Measurements from ENCODE around the gene NEUROD4.

Gene NEUROD4, protein sequence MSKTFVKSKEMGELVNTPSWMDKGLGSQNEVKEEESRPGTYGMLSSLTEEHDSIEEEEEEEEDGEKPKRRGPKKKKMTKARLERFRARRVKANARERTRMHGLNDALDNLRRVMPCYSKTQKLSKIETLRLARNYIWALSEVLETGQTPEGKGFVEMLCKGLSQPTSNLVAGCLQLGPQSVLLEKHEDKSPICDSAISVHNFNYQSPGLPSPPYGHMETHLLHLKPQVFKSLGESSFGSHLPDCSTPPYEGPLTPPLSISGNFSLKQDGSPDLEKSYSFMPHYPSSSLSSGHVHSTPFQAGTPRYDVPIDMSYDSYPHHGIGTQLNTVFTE

GRCh38 chr12:55019784-55020183 is at the start of gene NEUROD4:
Gene NEUROD4, plus strand, starts transcription at chr12:55019974. Its CDS starts 6,466 bp downstream, at chr12:55026440.
- peaks cover 24% of the 10 kb centered on the region for H3K27me3 ChIP-seq (ENCODE audit: insufficient read depth, low read length)
- H3K9ac ChIP-seq (ENCODE audit: low read depth, low read length) = peak within 1 kb of the TSS; percentile 19; the same call in 1 of the 2 replicates
- H3K36me3 ChIP-seq (ENCODE audit: insufficient read depth, low read depth, low read length) = no peaks in the 10 kb centered on the region
- H3K27ac ChIP-seq (ENCODE audit: low read length) = no peak within 1 kb of the TSS
- peaks cover 6% of the 10 kb centered on the region; the same call in 1 of the 2 replicates for H3K4me1 ChIP-seq (ENCODE audit: insufficient read depth, low read length)
- peak within 1 kb of the TSS; percentile 58 for H3K4me3 ChIP-seq (ENCODE audit: low read length)
- no peaks in the 10 kb centered on the region for H3K9me3 ChIP-seq (ENCODE audit: insufficient read depth, low read depth, low read length)

GRCh38 chr12:54970741-54971140 is 49.0 kb upstream of the NEUROD4 start:
- no peaks in the 10 kb centered on the region for H3K36me3 ChIP-seq (ENCODE audit: insufficient read depth, low read depth, low read length)
- H3K9ac ChIP-seq (ENCODE audit: low read depth, low read length) = no peak overlapping the region
- no peaks in the 10 kb centered on the region for H3K9me3 ChIP-seq (ENCODE audit: insufficient read depth, low read depth, low read length)
- no peaks in the 10 kb centered on the region for H3K27me3 ChIP-seq (ENCODE audit: insufficient read depth, low read length)
- no peak overlapping the region for H3K27ac ChIP-seq (ENCODE audit: low read length)
- no peak overlapping the region for H3K4me3 ChIP-seq (ENCODE audit: low read length)
- H3K4me1 ChIP-seq (ENCODE audit: insufficient read depth, low read length) = peaks cover 2% of the 10 kb centered on the region; the same call in 1 of the 2 replicates

DNA sequence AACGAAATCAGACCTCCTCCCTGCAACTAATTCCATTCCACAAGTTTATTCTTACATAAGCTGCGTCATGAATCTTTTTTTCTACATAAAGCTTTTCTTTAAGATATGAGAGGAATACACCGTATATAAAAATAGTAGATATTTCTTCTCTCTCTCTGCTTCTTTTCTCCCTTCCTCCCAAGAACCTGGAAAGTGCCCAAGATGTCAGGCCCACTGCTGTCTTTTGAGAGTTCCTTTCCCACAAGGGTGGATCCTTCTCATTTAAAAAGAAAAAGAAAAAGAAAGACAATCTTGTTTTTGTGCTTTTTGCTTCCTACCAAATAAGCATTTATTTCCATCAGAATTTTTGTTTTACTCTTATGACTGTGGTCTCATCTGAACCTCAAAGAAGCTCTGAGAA is 46.2 kb upstream of the NEUROD4 start:
- H3K9ac ChIP-seq (ENCODE audit: low read depth, low read length) = no peak overlapping the region
- H3K27me3 ChIP-seq (ENCODE audit: insufficient read depth, low read length) = no peaks in the 10 kb centered on the region
- H3K4me1 ChIP-seq (ENCODE audit: insufficient read depth, low read length) = peaks cover 13% of the 10 kb centered on the region; the same call in 1 of the 2 replicates
- no peak overlapping the region for H3K4me3 ChIP-seq (ENCODE audit: low read length)
- H3K9me3 ChIP-seq (ENCODE audit: insufficient read depth, low read depth, low read length) = no peaks in the 10 kb centered on the region
- no peak overlapping the region for H3K27ac ChIP-seq (ENCODE audit: low read length)
- H3K36me3 ChIP-seq (ENCODE audit: insufficient read depth, low read depth, low read length) = no peaks in the 10 kb centered on the region

GRCh38 chr12:54974279-54974678 is 45.5 kb upstream of the NEUROD4 start:
- H3K36me3 ChIP-seq (ENCODE audit: insufficient read depth, low read depth, low read length) = no peaks in the 10 kb centered on the region
- peaks cover 13% of the 10 kb centered on the region; the same call in 1 of the 2 replicates for H3K4me1 ChIP-seq (ENCODE audit: insufficient read depth, low read length)
- H3K9me3 ChIP-seq (ENCODE audit: insufficient read depth, low read depth, low read length) = no peaks in the 10 kb centered on the region
- H3K27ac ChIP-seq (ENCODE audit: low read length) = no peak overlapping the region
- H3K9ac ChIP-seq (ENCODE audit: low read depth, low read length) = no peak overlapping the region
- H3K27me3 ChIP-seq (ENCODE audit: insufficient read depth, low read length) = no peaks in the 10 kb centered on the region
- H3K4me3 ChIP-seq (ENCODE audit: low read length) = no peak overlapping the region

DNA sequence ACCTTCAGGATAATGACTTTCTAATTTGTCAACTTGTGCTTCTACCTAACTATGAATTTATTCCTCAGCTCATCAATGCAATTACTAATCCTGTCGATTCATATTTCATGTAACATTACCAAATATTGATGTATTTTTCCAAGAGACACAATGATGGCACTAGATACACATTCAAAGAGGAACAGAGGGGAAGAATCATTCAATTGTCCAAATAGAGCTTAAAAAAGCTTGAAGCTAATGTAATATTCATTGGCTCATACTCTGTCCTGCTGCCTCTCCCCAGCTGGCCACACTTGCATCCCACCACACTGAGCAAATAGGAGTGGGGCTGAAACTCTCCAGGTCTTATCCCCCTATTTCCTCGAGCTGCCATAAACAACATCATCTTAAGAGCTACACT is 44.5 kb upstream of the NEUROD4 start:
- Histone ChIP-seq H3K9me3 (ENCODE audit: insufficient read depth, low read depth, low read length) (no peaks in the 10 kb centered on the region), H3K9ac (ENCODE audit: low read depth, low read length) (no peak overlapping the region), H3K4me3 (ENCODE audit: low read length) (no peak overlapping the region), H3K27ac (ENCODE audit: low read length) (no peak overlapping the region), H3K27me3 (ENCODE audit: insufficient read depth, low read length) (no peaks in the 10 kb centered on the region), H3K36me3 (ENCODE audit: insufficient read depth, low read depth, low read length) (no peaks in the 10 kb centered on the region), H3K4me1 (ENCODE audit: insufficient read depth, low read length) (peaks cover 13% of the 10 kb centered on the region; the same call in 1 of the 2 replicates)

DNA sequence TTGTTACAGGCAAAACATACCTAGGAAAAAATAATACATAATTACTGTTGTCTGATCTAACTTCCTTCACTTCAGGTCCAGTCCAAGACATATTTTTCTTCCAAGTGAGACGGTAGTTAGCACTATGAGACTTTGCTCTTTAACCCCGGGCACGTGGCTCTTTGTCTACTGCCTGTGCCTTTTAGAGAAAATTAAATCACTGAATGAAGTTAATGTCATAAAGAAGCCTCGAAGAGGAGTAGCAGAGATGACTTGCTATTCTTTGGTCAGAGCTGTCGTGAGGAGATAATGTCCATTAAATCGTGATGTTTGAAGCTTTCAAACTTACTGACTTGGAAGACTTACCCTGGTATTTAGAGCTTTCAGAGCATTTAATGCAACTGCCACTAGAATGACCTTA is 43.9 kb upstream of the NEUROD4 start:
- H3K4me1 ChIP-seq (ENCODE audit: insufficient read depth, low read length) = peaks cover 13% of the 10 kb centered on the region; the same call in 1 of the 2 replicates
- H3K9ac ChIP-seq (ENCODE audit: low read depth, low read length) = no peak overlapping the region
- H3K27ac ChIP-seq (ENCODE audit: low read length) = no peak overlapping the region

DNA sequence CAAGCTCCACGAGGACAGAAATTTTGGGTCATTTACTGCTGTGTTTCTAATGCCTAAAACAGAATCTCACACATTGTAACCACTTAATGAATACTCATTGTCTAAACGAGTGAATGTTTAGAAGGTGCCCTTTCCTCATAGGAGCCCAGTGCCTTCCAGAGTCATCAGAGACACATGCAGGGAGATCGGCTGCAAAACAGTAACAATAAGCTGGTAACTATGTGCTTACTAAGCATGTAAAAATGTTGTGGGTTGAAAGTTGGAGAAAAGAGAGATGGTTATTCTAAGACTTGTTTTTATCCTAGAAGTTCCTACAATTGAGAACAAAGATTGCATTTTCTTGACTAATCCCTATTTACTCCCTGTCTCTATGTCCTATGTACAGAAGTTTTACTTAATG is 42.6 kb upstream of the NEUROD4 start:
- H3K9ac ChIP-seq (ENCODE audit: low read depth, low read length) = no peak overlapping the region

More for the DNA sequence above, 43.9 kb upstream of the NEUROD4 start:
- Histone ChIP-seq H3K36me3 (ENCODE audit: insufficient read depth, low read depth, low read length) (no peaks in the 10 kb centered on the region), H3K27me3 (ENCODE audit: insufficient read depth, low read length) (no peaks in the 10 kb centered on the region), H3K4me3 (ENCODE audit: low read length) (no peak overlapping the region), H3K9me3 (ENCODE audit: insufficient read depth, low read depth, low read length) (no peaks in the 10 kb centered on the region)

DNA sequence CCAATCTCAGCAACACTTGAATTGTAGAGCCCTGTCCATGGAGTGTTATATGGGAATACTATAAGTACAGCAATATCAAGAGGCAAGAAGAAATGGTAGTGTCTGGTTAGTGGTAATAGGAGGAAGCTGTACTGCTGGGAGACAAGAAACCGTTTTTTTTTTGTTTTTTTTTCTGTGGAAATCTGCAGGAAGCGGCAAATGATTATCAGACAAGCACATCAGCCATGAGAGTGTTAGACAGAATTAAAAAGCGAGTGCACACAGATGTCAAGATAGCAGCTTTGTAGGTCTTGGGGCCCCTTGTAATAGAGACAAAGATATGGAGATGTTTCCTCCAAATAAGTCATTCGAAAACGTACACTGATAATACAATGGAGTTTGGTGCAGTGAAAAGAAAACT is 41.9 kb upstream of the NEUROD4 start:
- Histone ChIP-seq H3K9me3 (ENCODE audit: insufficient read depth, low read depth, low read length) (no peaks in the 10 kb centered on the region), H3K27me3 (ENCODE audit: insufficient read depth, low read length) (no peaks in the 10 kb centered on the region), H3K9ac (ENCODE audit: low read depth, low read length) (no peak overlapping the region), H3K36me3 (ENCODE audit: insufficient read depth, low read depth, low read length) (no peaks in the 10 kb centered on the region), H3K4me1 (ENCODE audit: insufficient read depth, low read length) (peaks cover 13% of the 10 kb centered on the region; the same call in 1 of the 2 replicates), H3K4me3 (ENCODE audit: low read length) (no peak overlapping the region), H3K27ac (ENCODE audit: low read length) (no peak overlapping the region)

More for the DNA sequence above, 42.6 kb upstream of the NEUROD4 start:
- Histone ChIP-seq H3K36me3 (ENCODE audit: insufficient read depth, low read depth, low read length) (no peaks in the 10 kb centered on the region), H3K4me3 (ENCODE audit: low read length) (no peak overlapping the region), H3K27ac (ENCODE audit: low read length) (no peak overlapping the region), H3K4me1 (ENCODE audit: insufficient read depth, low read length) (peaks cover 13% of the 10 kb centered on the region; the same call in 1 of the 2 replicates), H3K27me3 (ENCODE audit: insufficient read depth, low read length) (no peaks in the 10 kb centered on the region), H3K9me3 (ENCODE audit: insufficient read depth, low read depth, low read length) (no peaks in the 10 kb centered on the region)

- H3K27ac ChIP-seq (ENCODE audit: low read length) = no peak overlapping the region
- no peaks in the 10 kb centered on the region for H3K9me3 ChIP-seq (ENCODE audit: insufficient read depth, low read depth, low read length)
- H3K9ac ChIP-seq (ENCODE audit: low read depth, low read length) = no peak overlapping the region
- peaks cover 13% of the 10 kb centered on the region; the same call in 1 of the 2 replicates for H3K4me1 ChIP-seq (ENCODE audit: insufficient read depth, low read length)
- H3K36me3 ChIP-seq (ENCODE audit: insufficient read depth, low read depth, low read length) = no peaks in the 10 kb centered on the region
- no peak overlapping the region for H3K4me3 ChIP-seq (ENCODE audit: low read length)
- no peaks in the 10 kb centered on the region for H3K27me3 ChIP-seq (ENCODE audit: insufficient read depth, low read length)
These were observed 39.4 kb upstream of the NEUROD4 start for GRCh38 chr12:54980341-54980740.

- Histone ChIP-seq H3K9ac (ENCODE audit: low read depth, low read length) (no peak overlapping the region), H3K4me3 (ENCODE audit: low read length) (no peak overlapping the region), H3K27ac (ENCODE audit: low read length) (no peak overlapping the region), H3K4me1 (ENCODE audit: insufficient read depth, low read length) (peaks cover 2% of the 10 kb centered on the region; the same call in 1 of the 2 replicates), H3K36me3 (ENCODE audit: insufficient read depth, low read depth, low read length) (no peaks in the 10 kb centered on the region), H3K9me3 (ENCODE audit: insufficient read depth, low read depth, low read length) (no peaks in the 10 kb centered on the region), H3K27me3 (ENCODE audit: insufficient read depth, low read length) (no peaks in the 10 kb centered on the region)
These were observed 38.0 kb upstream of the NEUROD4 start for GRCh38 chr12:54981796-54982195.

DNA sequence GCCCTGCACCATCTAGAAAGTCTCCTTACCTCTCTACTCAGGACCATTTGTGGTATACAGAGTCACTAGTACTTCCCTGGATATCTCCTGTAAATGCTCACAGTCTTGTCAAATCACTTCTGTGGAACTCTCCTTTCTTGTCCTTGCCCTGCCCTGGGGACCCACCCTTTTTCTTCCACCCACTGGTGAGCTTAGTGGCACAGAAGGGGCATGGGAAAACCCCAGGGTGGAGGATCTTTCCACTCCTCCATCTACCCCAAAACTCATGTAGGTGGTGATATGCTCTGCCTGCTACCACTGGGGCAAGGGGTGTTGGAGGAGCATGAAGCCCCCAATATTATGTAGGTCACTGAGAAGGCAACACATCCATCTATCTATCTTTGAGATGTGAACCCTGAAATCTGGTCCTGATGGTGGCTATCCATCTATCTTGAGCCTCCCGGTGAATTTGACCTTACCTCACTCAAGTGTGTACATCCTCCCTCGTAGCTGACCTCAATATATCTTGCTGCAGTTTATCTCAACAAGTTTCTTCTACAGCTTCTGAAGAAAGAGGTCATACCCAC is 36.2 kb upstream of the NEUROD4 start:
- no peak overlapping the region for H3K4me3 ChIP-seq (ENCODE audit: low read length)
- no peak overlapping the region for H3K9ac ChIP-seq (ENCODE audit: low read depth, low read length)
- H3K4me1 ChIP-seq (ENCODE audit: insufficient read depth, low read length) = no peaks in the 10 kb centered on the region

More for the DNA sequence above, 36.2 kb upstream of the NEUROD4 start:
- Histone ChIP-seq H3K27ac (ENCODE audit: low read length) (no peak overlapping the region), H3K9me3 (ENCODE audit: insufficient read depth, low read depth, low read length) (no peaks in the 10 kb centered on the region), H3K27me3 (ENCODE audit: insufficient read depth, low read length) (no peaks in the 10 kb centered on the region), H3K36me3 (ENCODE audit: insufficient read depth, low read depth, low read length) (no peaks in the 10 kb centered on the region)
